ENCODE data around the gene SRRD.
"Not testable (repeated sequence)": the region's sequence is repeated elsewhere in the genome, so short reads cannot be mapped to it uniquely, and the experiment has no call there.

- not testable (repeated sequence) for TF ChIP-seq POLR2A, CTCF (IDR thresholded peaks at IDR 0.05)
Measured at GRCh38 chr22:26528518-26528917, 44.8 kb downstream of the SRRD start.

Measured in Peyer's patch (tissue), 4 donors.